Mesothelial cell of epicardium (in vitro differentiated cells): Measurements from ENCODE around the gene RAB40B. TPM values are rescaled to one million over a fixed set of nuclear protein-coding genes. Genes with fewer than 3 reads are reported as not detected.
A peak's percentile ranks its signal among the peaks of the same experiment; 100 is the strongest.

ENCODE experiments used
- DNase-seq, 2 experiments: peaks; one replicate each; pipeline ENCODE4 v3.0.0; 2021; ENCODE audit warnings: low spot score in 2 of 2; ENCODE audit not compliant: unreplicated experiment in 2 of 2
- H3K27ac Mint-ChIP-seq: 2 replicates; pipeline ENCODE4 v1.8.0; 2021; ENCODE audit warnings: mixed read lengths
- H3K27me3 Mint-ChIP-seq: 2 replicates; pipeline ENCODE4 v1.8.0; 2021; ENCODE audit warnings: low read depth, mixed read lengths
- H3K36me3 Mint-ChIP-seq: 2 replicates; pipeline ENCODE4 v1.8.0; 2021; ENCODE audit warnings: mixed read lengths
- H3K4me1 Mint-ChIP-seq: 2 replicates; pipeline ENCODE4 v1.8.0; 2021; ENCODE audit warnings: mixed read lengths
- H3K4me3 Mint-ChIP-seq: 2 replicates; pipeline ENCODE4 v1.8.0; 2021; ENCODE audit warnings: mild to moderate bottlenecking, moderate library complexity, mixed read lengths
- H3K9me3 Mint-ChIP-seq: 2 replicates; pipeline ENCODE4 v1.8.0; 2021; ENCODE audit warnings: mixed read lengths
- total RNA-seq: library from RNA; stranded (reverse); gene quantifications from 3 replicates; pipeline ENCODE4 v1.2.1, GENCODE V29; 2021
- TF ChIP-seq, protein P1 (sequence below): fragments of 200-600 bp; sonication (generic); IDR thresholded peaks from one replicate; pipeline ENCODE4 v1.5.0; 2021; ENCODE audit warnings: antibody characterized with exemption; ENCODE audit not compliant: unreplicated experiment

RAB40B gene
- total RNA-seq, 1 donor from 2014 or later = 26.5 TPM

DNA sequence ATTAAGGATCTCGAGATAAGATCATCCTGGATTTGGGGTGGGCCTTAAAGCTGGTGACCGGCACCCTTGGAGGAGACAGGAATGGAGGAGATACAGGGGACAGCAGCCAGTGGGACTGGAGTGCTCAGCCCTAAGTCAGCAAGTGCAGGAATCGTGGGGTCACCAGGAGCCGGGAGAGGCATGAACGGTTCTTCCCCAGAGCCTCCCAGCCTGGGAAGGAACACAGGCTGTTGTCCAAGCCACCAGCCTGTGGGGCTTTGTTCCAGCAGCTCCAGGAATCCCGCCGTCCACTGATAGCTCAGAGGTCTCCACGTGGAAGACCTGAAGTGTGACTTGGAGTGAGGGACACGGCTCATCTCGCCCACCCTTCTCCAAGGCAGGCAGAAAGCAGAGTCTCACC, 47.8 kb downstream of the RAB40B start:
- Mint-ChIP-seq H3K4me3 (no peak overlapping the region), H3K27ac (no peak overlapping the region), H3K4me1 (peaks cover 11% of the 10 kb centered on the region), H3K36me3 (peaks cover 3% of the 10 kb centered on the region), H3K9me3 (no peaks in the 10 kb centered on the region), H3K27me3 (no peaks in the 10 kb centered on the region)
- no peak for DNase-seq
- TF ChIP-seq, protein P1, sequence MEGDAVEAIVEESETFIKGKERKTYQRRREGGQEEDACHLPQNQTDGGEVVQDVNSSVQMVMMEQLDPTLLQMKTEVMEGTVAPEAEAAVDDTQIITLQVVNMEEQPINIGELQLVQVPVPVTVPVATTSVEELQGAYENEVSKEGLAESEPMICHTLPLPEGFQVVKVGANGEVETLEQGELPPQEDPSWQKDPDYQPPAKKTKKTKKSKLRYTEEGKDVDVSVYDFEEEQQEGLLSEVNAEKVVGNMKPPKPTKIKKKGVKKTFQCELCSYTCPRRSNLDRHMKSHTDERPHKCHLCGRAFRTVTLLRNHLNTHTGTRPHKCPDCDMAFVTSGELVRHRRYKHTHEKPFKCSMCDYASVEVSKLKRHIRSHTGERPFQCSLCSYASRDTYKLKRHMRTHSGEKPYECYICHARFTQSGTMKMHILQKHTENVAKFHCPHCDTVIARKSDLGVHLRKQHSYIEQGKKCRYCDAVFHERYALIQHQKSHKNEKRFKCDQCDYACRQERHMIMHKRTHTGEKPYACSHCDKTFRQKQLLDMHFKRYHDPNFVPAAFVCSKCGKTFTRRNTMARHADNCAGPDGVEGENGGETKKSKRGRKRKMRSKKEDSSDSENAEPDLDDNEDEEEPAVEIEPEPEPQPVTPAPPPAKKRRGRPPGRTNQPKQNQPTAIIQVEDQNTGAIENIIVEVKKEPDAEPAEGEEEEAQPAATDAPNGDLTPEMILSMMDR = no peak

DNA sequence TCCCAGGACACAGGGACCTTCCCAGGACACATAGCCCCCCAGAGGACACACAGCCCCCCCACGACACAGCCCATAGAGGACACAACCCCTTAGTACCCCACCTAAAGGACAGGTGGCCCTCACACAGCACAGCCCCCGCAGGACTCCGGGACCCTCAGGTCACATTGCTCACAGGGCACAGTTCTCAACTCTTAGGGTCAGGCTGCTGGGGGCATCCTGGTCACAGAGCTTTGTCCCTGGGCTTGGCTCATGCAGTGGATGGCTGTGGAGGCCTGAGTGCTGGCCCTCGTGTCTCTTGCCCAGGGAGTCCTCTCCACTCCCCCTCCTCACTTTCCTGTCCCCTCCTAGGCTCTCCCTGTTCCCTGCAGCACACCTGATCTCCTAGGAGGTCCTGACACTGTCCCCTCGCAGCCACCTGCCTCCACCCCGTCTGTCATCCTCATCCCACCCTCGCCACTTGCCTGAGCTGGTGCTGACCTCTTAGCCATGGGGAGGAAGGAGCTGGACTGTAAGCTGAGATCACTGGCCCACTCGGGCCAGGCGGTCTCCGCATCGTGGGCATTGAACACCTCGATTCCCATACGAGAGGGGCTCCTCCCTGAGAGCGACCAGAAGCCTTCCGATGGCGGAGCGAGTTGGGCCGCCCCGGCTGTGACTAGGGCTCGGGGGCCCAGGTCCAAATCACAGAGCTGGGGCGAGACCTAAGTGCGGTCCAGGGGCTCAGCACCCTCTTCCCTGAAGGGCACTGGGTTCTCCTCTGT, 48.8 kb downstream of the RAB40B start:
- Mint-ChIP-seq H3K4me3 (peak overlapping the region; percentile 24), H3K27me3 (no peaks in the 10 kb centered on the region), H3K4me1 (peaks cover 13% of the 10 kb centered on the region), H3K36me3 (peaks cover 4% of the 10 kb centered on the region), H3K27ac (peak overlapping the region; percentile 32), H3K9me3 (no peaks in the 10 kb centered on the region)
- TF ChIP-seq, protein P1 = no peak
- DNase-seq = no peak

DNA sequence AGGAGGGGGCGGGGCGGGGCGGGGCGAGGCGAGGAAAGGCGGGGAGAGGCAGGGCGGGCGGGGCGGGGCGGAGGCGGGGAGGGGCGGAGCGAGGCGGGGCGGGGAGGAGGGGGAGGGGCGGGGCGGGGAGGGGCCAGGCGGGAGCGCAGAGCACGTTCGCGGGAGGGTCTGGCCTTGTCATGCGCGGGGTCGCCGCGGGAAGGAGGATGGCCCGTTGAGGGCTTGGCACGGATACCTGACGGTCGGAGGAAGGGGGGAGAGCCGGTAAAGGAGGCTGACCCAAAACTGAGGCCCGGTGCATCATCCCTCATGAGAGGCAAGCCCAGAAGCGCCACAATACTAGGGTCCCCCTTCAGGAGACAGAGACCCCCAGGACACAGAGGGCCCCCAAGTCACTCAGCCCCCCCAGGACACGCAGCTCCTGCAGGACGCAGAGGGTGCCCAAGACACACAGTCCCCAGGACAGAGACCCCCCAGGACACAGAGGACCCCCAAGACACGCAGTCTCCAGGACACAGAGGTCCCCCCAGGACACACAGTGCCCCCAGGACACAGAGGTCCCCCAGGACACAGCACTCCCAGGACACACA, 49.7 kb downstream of the RAB40B start:
- H3K27ac Mint-ChIP-seq = peak overlapping the region; percentile 21
- no peaks in the 10 kb centered on the region for H3K9me3 Mint-ChIP-seq
- no peaks in the 10 kb centered on the region for H3K27me3 Mint-ChIP-seq
- TF ChIP-seq, protein P1 = no peak
- H3K4me1 Mint-ChIP-seq = peaks cover 13% of the 10 kb centered on the region
- H3K36me3 Mint-ChIP-seq = peaks cover 10% of the 10 kb centered on the region
- peak overlapping the region; percentile 51 for H3K4me3 Mint-ChIP-seq
- DNase-seq = peak; percentile 49 to 64

DNA sequence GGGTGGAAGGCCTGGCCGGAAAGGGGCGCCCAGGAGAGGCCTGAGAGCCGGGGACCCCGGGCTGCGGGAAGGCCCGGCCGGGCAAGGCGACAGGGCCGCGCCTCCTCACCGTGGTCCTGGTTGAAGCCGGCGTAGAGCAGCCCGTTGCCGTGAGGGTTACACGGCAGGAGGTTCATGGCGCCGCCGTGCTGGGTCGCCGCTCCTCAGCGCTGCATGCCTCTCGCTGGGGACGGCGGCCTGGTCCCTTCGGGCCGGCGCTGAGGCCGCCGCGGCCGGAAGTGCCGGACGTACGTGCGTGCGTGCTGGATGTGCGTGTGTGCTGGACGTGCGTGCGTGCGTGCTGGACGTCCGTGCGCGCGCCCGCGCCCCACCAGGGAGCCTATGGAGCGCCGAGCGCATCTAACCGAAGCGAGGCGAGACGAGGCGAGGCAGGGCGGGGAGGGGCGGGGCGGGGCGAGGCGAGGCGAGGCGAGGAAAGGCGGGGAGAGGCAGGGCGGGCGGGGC, 50.3 kb downstream of the RAB40B start, which contains the start of gene WDR45B:
TSS of gene WDR45B (minus strand) at position 280 of the 504 bp plus-strand sequence. CDS start at position 176, 104 bp downstream.
- Mint-ChIP-seq H3K27ac (peak within 1 kb of the TSS; percentile 90), H3K27me3 (no peaks in the 10 kb centered on the region), H3K4me3 (peak within 1 kb of the TSS; percentile 88), H3K9me3 (no peaks in the 10 kb centered on the region), H3K36me3 (peaks cover 13% of the 10 kb centered on the region), H3K4me1 (peaks cover 13% of the 10 kb centered on the region)
- TF ChIP-seq, protein P1 = no peak
- peak; percentile 86 to 88 for DNase-seq

DNA sequence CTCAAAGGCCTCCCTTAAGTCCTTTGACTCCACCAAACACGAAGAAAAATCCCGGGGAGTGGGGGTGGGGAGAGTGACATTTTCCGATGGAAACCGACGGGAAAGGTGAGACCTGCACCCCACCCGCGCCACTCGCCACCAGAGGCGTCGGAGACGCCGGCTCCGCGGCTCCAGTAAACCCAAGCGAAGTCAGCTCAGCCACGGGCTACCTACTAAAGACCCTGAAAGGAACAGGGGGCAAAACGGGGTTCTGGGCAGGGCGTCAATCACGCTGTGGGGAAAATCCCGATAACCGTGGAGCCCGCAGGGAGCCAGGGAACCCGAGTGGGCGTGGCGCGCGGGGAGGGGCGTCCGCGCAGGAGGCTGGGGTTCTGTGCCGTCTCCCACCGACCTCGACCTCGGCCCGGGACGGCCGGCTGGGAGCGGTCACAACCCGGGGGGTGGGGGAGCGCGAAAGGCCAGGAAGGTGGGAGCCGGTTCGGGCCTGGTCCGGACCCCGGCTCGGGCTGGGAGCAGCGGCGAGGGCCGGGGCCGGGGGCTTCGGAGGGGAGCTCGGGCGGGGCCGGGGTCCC, 50.8 kb downstream of the RAB40B start:
- H3K36me3 Mint-ChIP-seq = peaks cover 13% of the 10 kb centered on the region
- H3K27ac Mint-ChIP-seq = peak overlapping the region; percentile 90
- TF ChIP-seq, protein P1 = no peak
- peaks cover 13% of the 10 kb centered on the region for H3K4me1 Mint-ChIP-seq
- no peaks in the 10 kb centered on the region for H3K9me3 Mint-ChIP-seq
- H3K27me3 Mint-ChIP-seq = no peaks in the 10 kb centered on the region
- peak in 1 of 2 experiments; percentile 54 for DNase-seq
- H3K4me3 Mint-ChIP-seq = peak overlapping the region; percentile 88
